Astrocyte of the spinal cord (primary cell): ENCODE results near the gene P2RY14.

Source experiments
- DNase-seq: peaks from one replicate; pipeline ENCODE4 v3.0.0; 2011; ENCODE audit warnings: low read depth, low spot score
- H3K4me3 ChIP-seq: 2 replicates; pipeline ENCODE4 v1.5.1; 2011; ENCODE audit warnings: low read depth, mild to moderate bottlenecking, low read length, moderate library complexity
- in situ Hi-C: cut with HindIII; loops from 2 replicates; pipeline ENCODE4 v1.10.0; 2017; ENCODE audit warnings: low sequenced_read_pairs
- TF ChIP-seq, protein P1 (sequence below): IDR thresholded peaks from 2 replicates; pipeline ENCODE4 v1.5.1; 2012; ENCODE audit warnings: low read depth, mild to moderate bottlenecking, low read length, inconsistent platforms

Gene P2RY14

DNA sequence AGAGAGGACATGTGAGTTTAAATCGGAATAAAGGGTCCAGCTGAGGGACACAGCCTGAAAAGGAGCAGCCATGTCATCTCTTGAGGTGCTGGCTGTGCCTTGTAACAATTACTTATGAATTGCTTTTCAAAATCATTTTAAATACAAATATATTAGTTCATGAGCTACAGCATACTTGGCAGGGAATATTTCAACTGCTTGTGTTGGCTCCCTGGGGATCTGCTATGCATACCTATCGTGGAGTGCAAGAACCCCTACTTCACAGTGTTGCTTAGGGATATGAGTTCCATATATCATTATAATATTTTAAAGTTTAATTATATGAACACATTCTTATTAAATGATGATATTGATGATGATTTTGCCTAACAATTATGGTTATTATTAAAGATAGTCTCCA, 19.1 kb upstream of the P2RY14 start:
- in situ Hi-C loops = no loop called here
- TF ChIP-seq, protein P1, sequence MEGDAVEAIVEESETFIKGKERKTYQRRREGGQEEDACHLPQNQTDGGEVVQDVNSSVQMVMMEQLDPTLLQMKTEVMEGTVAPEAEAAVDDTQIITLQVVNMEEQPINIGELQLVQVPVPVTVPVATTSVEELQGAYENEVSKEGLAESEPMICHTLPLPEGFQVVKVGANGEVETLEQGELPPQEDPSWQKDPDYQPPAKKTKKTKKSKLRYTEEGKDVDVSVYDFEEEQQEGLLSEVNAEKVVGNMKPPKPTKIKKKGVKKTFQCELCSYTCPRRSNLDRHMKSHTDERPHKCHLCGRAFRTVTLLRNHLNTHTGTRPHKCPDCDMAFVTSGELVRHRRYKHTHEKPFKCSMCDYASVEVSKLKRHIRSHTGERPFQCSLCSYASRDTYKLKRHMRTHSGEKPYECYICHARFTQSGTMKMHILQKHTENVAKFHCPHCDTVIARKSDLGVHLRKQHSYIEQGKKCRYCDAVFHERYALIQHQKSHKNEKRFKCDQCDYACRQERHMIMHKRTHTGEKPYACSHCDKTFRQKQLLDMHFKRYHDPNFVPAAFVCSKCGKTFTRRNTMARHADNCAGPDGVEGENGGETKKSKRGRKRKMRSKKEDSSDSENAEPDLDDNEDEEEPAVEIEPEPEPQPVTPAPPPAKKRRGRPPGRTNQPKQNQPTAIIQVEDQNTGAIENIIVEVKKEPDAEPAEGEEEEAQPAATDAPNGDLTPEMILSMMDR = no peak

DNA sequence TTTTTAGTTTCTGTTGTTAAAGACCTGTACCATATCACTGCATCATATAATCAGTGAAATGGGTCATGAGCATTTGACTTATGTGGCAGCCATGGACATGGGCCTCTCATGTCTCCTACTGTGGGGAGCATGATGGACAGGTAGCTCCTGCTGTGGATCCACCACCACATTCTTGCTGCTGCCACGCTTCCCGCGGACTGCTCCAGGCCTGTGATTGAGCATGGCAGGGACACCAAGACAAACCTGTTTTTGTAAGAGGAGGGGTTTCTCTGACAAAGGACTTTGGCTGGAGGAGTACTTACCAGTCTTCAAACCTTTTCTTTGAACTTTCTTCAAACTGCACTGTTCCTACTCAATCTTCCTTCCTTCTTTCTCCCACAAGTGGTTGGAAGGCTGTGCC, 17.9 kb upstream of the P2RY14 start:
- in situ Hi-C loops = no loop called here
- TF ChIP-seq, protein P1 = no peak
- H3K4me3 ChIP-seq = no peak overlapping the region
- no peak for DNase-seq

More for the DNA sequence above, 19.1 kb upstream of the P2RY14 start:
- DNase-seq = no peak
- no peak overlapping the region for H3K4me3 ChIP-seq

DNA sequence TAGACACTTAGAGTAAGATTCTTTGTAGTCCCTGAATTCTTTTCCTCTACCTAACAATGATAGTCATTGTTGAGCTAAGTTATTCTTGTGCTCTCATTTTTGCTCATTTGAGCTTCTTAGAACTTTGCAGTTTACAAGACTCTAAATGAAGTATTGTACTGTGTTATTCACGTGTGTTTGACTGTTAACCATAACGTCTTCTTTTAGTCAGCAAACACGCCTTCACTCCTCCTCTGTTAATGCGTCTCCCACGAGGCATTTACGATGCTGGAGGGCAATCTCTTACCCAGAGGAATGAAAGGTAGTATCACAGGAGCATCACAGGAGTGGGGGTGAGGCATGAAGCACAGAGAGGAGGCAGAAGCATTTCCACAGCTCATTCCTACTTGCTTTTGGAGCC, 14.8 kb upstream of the P2RY14 start:
- TF ChIP-seq, protein P1 = no peak
- no peak overlapping the region for H3K4me3 ChIP-seq
- in situ Hi-C loops = no loop called here
- no peak for DNase-seq

DNA sequence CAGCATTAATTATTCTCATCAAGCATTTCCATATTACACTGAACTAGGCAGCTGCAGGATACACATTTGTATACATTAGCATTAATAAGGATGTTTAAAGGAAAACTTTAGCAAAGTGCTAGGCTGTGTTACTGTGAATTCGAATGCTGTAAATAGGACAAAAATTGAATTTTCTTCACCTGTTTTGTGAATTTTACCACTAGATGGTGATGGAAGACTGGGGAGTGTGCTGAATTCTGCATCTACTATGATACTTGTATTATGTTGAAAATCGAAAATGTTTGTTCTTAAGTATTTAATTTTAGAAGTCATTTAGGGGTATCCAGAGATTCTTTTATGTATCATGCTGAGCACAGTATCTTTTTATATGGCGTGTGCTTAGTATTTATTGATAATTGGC, 12.3 kb upstream of the P2RY14 start:
- no peak overlapping the region for H3K4me3 ChIP-seq
- in situ Hi-C loops = no loop called here
- TF ChIP-seq, protein P1 = peak; percentile 43
- peak; percentile 64 for DNase-seq

DNA sequence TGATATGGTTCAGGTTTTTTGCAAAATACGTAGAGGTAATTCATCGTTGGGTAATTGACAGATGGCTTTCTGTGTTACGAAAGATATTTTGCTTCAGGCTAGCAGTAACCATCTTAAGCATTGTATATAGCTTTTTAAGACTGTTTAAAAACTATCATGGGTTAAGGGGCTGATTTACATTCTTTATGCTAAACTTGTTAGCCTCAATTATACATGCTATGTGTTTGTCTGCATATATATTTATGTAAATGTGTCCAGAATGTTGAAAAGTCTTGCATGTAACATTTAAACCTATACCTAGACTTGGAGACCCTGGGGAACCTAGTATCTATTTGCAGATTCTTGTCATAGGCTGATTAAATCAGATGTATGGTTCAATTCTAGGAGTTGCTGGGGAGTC, 11.1 kb upstream of the P2RY14 start:
- TF ChIP-seq, protein P1 = no peak
- in situ Hi-C loops = no loop called here
- H3K4me3 ChIP-seq = no peak overlapping the region
- no peak for DNase-seq

DNA sequence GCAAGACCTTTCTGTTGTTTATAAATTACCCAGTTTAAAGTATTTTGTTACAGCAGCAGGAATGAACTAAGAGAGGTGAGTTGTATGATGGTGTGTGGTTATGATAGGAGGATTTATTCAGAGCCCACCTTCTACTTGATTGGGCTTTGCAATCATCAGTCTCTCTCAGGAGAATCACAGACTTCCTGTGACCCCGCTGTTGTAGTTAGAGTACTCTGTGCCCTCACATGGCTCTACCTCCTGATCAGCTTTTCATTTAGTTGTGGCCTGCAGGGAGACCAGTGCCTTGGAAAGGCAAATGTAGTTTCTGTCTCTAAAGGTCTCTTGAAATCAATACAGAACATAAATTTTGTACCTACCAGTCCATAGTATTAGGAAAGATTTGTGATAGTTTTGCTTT, 7.6 kb upstream of the P2RY14 start:
- in situ Hi-C loops = no loop called here
- no peak for DNase-seq
- TF ChIP-seq, protein P1 = no peak
- H3K4me3 ChIP-seq = no peak overlapping the region

DNA sequence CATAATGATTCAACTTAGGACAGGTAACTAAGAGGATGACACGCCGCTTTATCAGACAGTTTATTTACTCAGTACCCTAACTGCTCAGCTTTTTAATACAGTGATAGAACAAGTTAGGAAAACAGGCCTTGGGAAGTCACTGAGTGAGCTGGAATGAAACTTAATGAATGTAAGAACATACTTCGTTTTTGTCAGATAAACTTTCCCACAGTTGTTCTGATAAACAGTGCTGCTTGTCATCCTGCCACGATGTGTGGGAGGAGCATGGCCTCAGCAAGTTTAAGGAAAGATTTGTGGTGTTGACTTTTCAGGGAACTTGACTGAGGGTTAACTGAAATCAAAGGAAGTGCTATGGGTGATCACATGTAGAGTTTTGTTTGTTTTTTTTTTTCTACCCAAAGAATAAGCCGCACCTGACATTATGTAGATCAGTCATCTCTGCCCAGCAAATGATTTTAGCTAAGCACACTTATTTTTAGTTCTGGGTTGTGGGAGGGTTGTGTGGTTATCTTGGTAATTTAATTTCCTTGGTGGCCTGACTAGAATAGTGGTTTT, 5.6 kb upstream of the P2RY14 start:
- no peak overlapping the region for H3K4me3 ChIP-seq
- DNase-seq = peak; percentile 47
- in situ Hi-C loops = no loop called here
- TF ChIP-seq, protein P1 = no peak
